Astrocyte of the spinal cord (primary cell): ENCODE data around the gene LTO1.

Experiments used
- DNase-seq: peaks from one replicate; pipeline ENCODE4 v3.0.0; 2011; ENCODE audit warnings: low read depth, low spot score
- H3K4me3 ChIP-seq: 2 replicates; pipeline ENCODE4 v1.5.1; 2011; ENCODE audit warnings: low read depth, mild to moderate bottlenecking, low read length, moderate library complexity
- in situ Hi-C: cut with HindIII; loops from 2 replicates; pipeline ENCODE4 v1.10.0; 2017; ENCODE audit warnings: low sequenced_read_pairs
- TF ChIP-seq, protein P1 (sequence below): IDR thresholded peaks from 2 replicates; pipeline ENCODE4 v1.5.1; 2012; ENCODE audit warnings: low read depth, mild to moderate bottlenecking, low read length, inconsistent platforms

The LTO1 gene

DNA sequence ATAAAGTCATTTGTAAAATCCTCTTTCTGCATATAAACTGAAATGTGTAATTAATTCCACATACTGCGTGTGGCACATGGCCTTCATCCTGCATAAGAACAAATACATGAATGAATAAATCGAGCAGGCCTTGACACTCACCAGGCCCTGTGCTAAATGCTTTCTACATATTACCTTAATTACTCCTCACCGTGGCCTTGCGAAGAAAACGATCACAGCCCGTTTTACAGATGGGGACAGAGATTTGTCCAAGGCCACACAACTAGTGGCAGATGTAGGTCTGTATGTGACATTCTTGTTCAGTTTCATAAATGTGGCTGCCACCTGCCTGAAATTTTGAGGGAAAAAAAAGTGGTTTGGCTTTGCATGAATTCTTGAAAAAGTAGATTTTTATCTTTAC, 40.0 kb downstream of the LTO1 start:
- no peak for DNase-seq
- H3K4me3 ChIP-seq, result no peak overlapping the region
- TF ChIP-seq, protein P1, sequence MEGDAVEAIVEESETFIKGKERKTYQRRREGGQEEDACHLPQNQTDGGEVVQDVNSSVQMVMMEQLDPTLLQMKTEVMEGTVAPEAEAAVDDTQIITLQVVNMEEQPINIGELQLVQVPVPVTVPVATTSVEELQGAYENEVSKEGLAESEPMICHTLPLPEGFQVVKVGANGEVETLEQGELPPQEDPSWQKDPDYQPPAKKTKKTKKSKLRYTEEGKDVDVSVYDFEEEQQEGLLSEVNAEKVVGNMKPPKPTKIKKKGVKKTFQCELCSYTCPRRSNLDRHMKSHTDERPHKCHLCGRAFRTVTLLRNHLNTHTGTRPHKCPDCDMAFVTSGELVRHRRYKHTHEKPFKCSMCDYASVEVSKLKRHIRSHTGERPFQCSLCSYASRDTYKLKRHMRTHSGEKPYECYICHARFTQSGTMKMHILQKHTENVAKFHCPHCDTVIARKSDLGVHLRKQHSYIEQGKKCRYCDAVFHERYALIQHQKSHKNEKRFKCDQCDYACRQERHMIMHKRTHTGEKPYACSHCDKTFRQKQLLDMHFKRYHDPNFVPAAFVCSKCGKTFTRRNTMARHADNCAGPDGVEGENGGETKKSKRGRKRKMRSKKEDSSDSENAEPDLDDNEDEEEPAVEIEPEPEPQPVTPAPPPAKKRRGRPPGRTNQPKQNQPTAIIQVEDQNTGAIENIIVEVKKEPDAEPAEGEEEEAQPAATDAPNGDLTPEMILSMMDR, result no peak
- in situ Hi-C loops, result no loop called here

DNA sequence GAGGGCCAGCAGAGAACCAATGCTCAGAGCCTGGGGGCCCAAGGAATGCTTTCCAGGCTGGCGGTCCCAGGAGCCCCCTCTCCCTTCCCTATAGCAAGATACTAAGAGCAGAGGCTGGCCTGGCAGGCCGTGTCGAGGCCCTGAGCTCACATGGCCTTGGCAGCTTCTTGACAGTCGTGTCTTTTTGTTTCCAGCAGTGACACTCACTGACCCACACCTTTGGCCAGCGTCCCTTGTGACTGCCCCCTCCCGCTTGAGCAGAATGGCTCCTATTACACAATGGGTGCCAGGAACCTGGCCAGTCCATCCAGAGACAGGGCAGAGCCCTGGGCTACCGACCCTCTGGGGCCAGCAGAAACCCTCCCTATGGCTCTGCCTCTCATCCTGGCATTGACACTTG, 40.6 kb downstream of the LTO1 start:
- in situ Hi-C loops, result no loop called here
- TF ChIP-seq, protein P1, result no peak

DNA sequence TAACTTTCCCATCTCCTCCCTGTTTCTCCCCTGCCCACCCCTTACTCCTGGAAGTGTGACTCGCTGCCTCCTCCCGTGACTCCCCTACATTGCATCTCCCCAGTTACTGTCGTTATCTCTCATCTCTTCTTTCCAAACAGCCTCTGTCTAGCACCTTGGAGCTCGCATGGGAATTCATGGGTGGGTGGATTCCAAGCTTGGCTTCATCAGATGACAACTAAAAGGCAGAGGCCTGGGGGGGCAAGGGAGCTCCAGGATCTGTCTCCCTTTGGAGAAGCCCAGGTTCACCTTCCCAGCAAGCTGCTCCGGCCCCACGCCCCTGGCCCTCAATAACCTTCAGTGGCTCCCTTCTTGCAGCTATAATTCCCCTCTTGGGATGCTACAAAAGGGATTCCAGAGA, 41.1 kb downstream of the LTO1 start:
- H3K4me3 ChIP-seq, result no peak overlapping the region
- TF ChIP-seq, protein P1, result no peak
- in situ Hi-C loops, result no loop called here
- DNase-seq, result no peak

More for the DNA sequence above, 40.6 kb downstream of the LTO1 start:
- no peak overlapping the region for H3K4me3 ChIP-seq
- DNase-seq, result no peak

DNA sequence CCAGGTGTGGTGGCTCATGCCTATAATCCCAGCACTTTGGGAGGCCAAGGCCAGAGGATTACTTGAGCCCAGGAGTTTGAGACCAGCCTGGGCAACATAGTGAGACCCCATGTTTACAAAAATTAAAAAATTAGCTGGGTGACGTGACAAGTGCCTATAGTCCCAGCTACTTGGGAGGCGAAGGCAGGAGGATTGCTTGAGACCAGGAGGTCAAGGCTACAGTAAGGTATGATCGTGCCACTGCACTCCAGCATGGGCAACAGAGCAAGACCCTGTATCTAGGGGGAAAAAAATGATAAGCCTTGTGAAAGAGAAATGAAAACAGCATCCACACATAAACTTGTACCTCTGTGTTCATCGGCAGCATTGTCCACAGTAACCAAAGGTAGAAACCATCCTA, 42.3 kb downstream of the LTO1 start:
- TF ChIP-seq, protein P1, result no peak
- in situ Hi-C loops, result no loop called here
- DNase-seq, result no peak
- H3K4me3 ChIP-seq, result no peak overlapping the region

DNA sequence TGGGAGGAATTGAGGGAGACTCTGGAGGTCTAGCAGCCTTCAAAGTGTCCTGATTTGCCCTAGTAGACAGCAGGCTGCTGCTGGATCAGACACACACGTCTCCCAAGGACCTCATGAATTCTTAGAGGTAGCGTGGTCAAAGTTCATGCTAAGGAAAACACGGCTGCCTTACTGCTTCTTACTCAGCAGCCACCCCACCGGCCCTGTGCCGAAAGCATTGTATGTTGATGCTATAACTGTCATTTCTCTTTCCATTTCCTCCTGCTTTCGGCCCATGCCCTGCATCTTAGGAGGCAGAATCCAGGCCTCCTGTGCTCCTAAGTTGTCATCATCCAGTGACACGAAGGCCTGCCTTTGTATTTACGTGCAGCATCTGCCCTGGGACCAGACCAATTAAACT, 44.7 kb downstream of the LTO1 start:
- H3K4me3 ChIP-seq, result no peak overlapping the region
- TF ChIP-seq, protein P1, result no peak
- in situ Hi-C loops, result no loop called here
- DNase-seq, result no peak

DNA sequence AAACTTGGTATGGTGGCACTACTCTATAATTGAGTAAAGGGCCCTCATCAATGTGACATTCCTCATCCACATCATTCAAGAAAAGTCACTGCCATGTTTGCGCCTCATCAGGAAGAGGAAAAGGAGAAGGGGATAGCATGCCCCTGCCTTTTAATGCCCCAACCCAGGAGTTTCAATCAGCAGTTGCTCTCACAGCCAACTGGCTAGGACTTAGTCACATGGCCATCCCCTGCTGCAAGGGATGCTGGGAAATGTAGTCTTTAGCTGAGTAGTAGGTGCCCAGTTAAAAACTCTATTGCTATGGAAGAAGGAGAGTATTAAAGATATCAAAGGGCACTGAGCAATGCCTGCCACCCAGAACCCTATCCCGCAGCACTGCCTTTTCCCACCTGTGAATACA, 45.1 kb downstream of the LTO1 start:
- in situ Hi-C loops, result no loop called here
- H3K4me3 ChIP-seq, result no peak overlapping the region
- TF ChIP-seq, protein P1, result no peak
- DNase-seq, result no peak

DNA sequence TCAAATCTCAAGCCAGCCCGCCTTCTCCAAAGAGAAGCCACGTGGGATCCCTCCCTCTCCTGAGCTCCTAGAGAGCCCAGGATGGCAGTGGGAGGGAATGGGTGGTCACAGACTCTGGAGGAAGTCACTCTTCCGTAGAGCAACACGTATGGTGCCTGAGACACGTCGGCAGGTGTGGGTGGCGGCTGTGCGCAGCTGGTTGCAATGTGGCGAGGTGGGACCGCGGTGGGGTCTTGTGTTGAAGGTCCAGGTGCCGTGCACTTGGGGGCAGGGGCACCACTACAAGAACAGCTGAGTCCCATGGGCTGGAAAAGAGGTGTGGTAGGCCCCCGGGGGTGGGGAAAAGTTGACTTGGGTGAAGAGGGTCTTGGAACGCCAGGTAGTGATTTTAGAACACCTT, 47.6 kb downstream of the LTO1 start:
- TF ChIP-seq, protein P1, result no peak
- no peak for DNase-seq
- in situ Hi-C loops, result no loop called here
- H3K4me3 ChIP-seq, result no peak overlapping the region
